Esophagus squamous epithelium (tissue), 5 donors: ENCODE measurements around the gene DBT. TPM values are rescaled to one million over a fixed set of nuclear protein-coding genes. Genes with fewer than 3 reads are reported as not detected.
"Not testable (repeated sequence)": the region's sequence is repeated elsewhere in the genome, so short reads cannot be mapped to it uniquely, and the experiment has no call there.

Experiments used
- DNase-seq: peaks from one replicate; lab custom pipeline; 2025; lab: John Stamatoyannopoulos, UW
- H3K27ac ChIP-seq, 4 donors: fragments of 200-600 bp; sonication (generic); one replicate each; pipeline ENCODE4 v1.5.1; 2016 to 2019; ENCODE audit warnings: mild to moderate bottlenecking in 1 of 4
- H3K27me3 ChIP-seq, 4 donors: fragments of 200-600 bp; sonication (generic); 1 replicate in 3 of 4; 2 replicates in 1 of 4; pipeline versions ENCODE4 v1.5.1 to v1.6.0; 2017 to 2021; ENCODE audit warnings: antibody characterized with exemption in 1 of 4
- H3K36me3 ChIP-seq, 3 donors: fragments of 200-600 bp; sonication (generic); one replicate each; pipeline ENCODE4 v1.5.1; 2016 to 2019
- H3K4me1 ChIP-seq, 3 donors: fragments of 200-600 bp; sonication (generic); one replicate each; pipeline ENCODE4 v1.5.1; 2017 to 2019
- H3K4me3 ChIP-seq, 4 donors: fragments of 200-600 bp; sonication (generic); 1 replicate in 3 of 4; 2 replicates in 1 of 4; pipeline ENCODE4 v1.5.1; 2016 to 2019; ENCODE audit warnings: mild to moderate bottlenecking in 2 of 4, moderate library complexity in 1 of 4
- H3K9me3 ChIP-seq, 3 donors: fragments of 200-600 bp; sonication (generic); one replicate each; pipeline ENCODE4 v1.5.1; 2016 to 2019
- CTCF ChIP-seq, 6 experiments: fragments of 450-650 bp in 4 of 6; fragments of 200-600 bp in 2 of 6; sonication (generic) in 2 of 6; IDR thresholded peaks; one replicate each; pipeline ENCODE4 v1.5.1; 2016 to 2019; ENCODE audit warnings: antibody characterized with exemption in 6 of 6, mild to moderate bottlenecking in 4 of 6, moderate library complexity in 4 of 6
- POLR2A ChIP-seq, 4 donors: fragments of 450-650 bp; IDR thresholded peaks; one replicate each; pipeline ENCODE4 v1.6.1; 2017; ENCODE audit warnings: antibody characterized with exemption in 4 of 4, mild to moderate bottlenecking in 4 of 4, moderate library complexity in 3 of 4
- WGBS, 2 donors: methylation state at CpG; one replicate each; pipeline ENCODE4 v1.1.5; 2018; 5-methylcytosine and 5-hydroxymethylcytosine counted together
- intact Hi-C: fragments of 100-400 bp; cut with DNase I; formaldehyde crosslinking; loops from one replicate; pipeline ENCODE4 v1.15.0; 2022
- total RNA-seq, 4 donors: library from RNA; depleted of rRNA; stranded (reverse); fragments of >200 nt; gene quantifications; one replicate each; pipeline ENCODE4 v1.1.0, GENCODE V29; 2016
- donor health status: DM: yes; HTN: yes; CAD: no.

DBT gene
- total RNA-seq, 4 donors from 2014 or later = 6.1 to 9.4 (median 6.8) TPM

- intact Hi-C loops = no loop called here
- no peak for DNase-seq
- Histone ChIP-seq H3K27me3 (no peaks in the 10 kb centered on the region), H3K27ac (no peak overlapping the region), H3K4me1 (no peaks in the 10 kb centered on the region), H3K4me3 (no peak overlapping the region), H3K36me3 (peaks cover 0 to 49% (median 3%) of the 10 kb centered on the region in 3 donors), H3K9me3 (no peaks in the 10 kb centered on the region)
- TF ChIP-seq CTCF (IDR thresholded peaks at IDR 0.05) = no peak
- no peak for TF ChIP-seq POLR2A (IDR thresholded peaks at IDR 0.05)
Observed at GRCh38 chr1:100239961-100240360, 9.7 kb downstream of the DBT start.

- 84 to 90% methylated on average over 3 of the region's 3 CpGs for WGBS, 2 donors
- Histone ChIP-seq H3K4me3 (no peak overlapping the region), H3K36me3 (peaks cover 0 to 66% (median 3%) of the 10 kb centered on the region in 3 donors), H3K27me3 (no peaks in the 10 kb centered on the region), H3K4me1 (peaks cover 0 to 12% (median 0%) of the 10 kb centered on the region in 3 donors), H3K9me3 (no peaks in the 10 kb centered on the region), H3K27ac (no peak overlapping the region)
- intact Hi-C loops = no loop called here
- TF ChIP-seq POLR2A (IDR thresholded peaks at IDR 0.05) = no peak
- no peak for TF ChIP-seq CTCF (IDR thresholded peaks at IDR 0.05)
- no peak for DNase-seq
Observed at GRCh38 chr1:100237091-100237490, 12.5 kb downstream of the DBT start.

GRCh38 chr1:100234432-100234831, 15.2 kb downstream of the DBT start:
- Histone ChIP-seq H3K27ac (peak overlapping the region in 3 of 4 donors; percentile 35 to 57 (median 46)), H3K9me3 (no peaks in the 10 kb centered on the region), H3K27me3 (no peaks in the 10 kb centered on the region), H3K36me3 (peaks cover 0 to 85% (median 6%) of the 10 kb centered on the region in 3 donors), H3K4me1 (peaks cover 0 to 15% (median 0%) of the 10 kb centered on the region in 3 donors), H3K4me3 (no peak overlapping the region)
- intact Hi-C loops = no loop called here
- no peak for DNase-seq
- TF ChIP-seq POLR2A (IDR thresholded peaks at IDR 0.05) (no peak), CTCF (IDR thresholded peaks at IDR 0.05) (no peak)
- WGBS, 2 donors = 66 to 75% methylated on average over 1 of the region's 1 CpG

- H3K4me3 ChIP-seq, H3K9me3 ChIP-seq, H3K27me3 ChIP-seq, intact Hi-C loops, DNase-seq: not testable (repeated sequence)
- Histone ChIP-seq H3K4me1 (peaks cover 0 to 15% (median 0%) of the 10 kb centered on the region in 3 donors), H3K36me3 (peaks cover 0 to 85% (median 7%) of the 10 kb centered on the region in 3 donors), H3K27ac (peak overlapping the region in 3 of 4 donors; percentile 35 to 57 (median 46))
- 53 to 68% methylated on average over 4 of the region's 4 CpGs for WGBS, 2 donors
Observed at GRCh38 chr1:100233566-100233965, 16.1 kb downstream of the DBT start.

- DNase-seq = no peak
- H3K36me3 ChIP-seq = peaks cover 0 to 86% (median 8%) of the 10 kb centered on the region in 3 donors
- intact Hi-C loops = no loop called here
Observed at GRCh38 chr1:100232156-100232555, 17.5 kb downstream of the DBT start.

More at GRCh38 chr1:100232156-100232555, 17.5 kb downstream of the DBT start:
- TF ChIP-seq CTCF (IDR thresholded peaks at IDR 0.05) (no peak), POLR2A (IDR thresholded peaks at IDR 0.05) (no peak)
- Histone ChIP-seq H3K27me3 (no peaks in the 10 kb centered on the region), H3K4me1 (peaks cover 0 to 15% (median 0%) of the 10 kb centered on the region in 3 donors), H3K27ac (no peak overlapping the region), H3K4me3 (no peak overlapping the region), H3K9me3 (no peaks in the 10 kb centered on the region)
- WGBS, 2 donors = 95 to 100% methylated on average over 1 of the region's 1 CpG
